MM.1S (cell line): ENCODE results near the gene HSPA4L.

ENCODE experiments used
- CTCF ChIP-seq: fragments of 300-600 bp; sonication (generic); IDR thresholded peaks from 2 replicates; pipeline ENCODE4 v1.5.1; 2016; ENCODE audit warnings: antibody characterized with exemption, low read length, mixed read lengths
- EZH2 ChIP-seq: fragments of 300-600 bp; sonication (generic); optimal IDR thresholded peaks from 2 replicates; pipeline ENCODE3; 2017; ENCODE audit warnings: low read depth, mild to moderate bottlenecking, antibody characterized with exemption, low read length, mixed read lengths
- EZH2phosphoT487 ChIP-seq: fragments of 300-600 bp; sonication (generic); IDR thresholded peaks from 2 replicates; pipeline ENCODE4 v1.6.1; 2018; ENCODE audit warnings: antibody characterized with exemption, low read length

GRCh38 chr4:127748957-127749356, 33.2 kb upstream of the HSPA4L start:
- no peak for TF ChIP-seq CTCF
- no peak for TF ChIP-seq EZH2
- no peak for TF ChIP-seq EZH2phosphoT487
